ENCODE data around the gene LST1. TPM values are rescaled to one million over a fixed set of nuclear protein-coding genes. Genes with fewer than 3 reads are reported as not detected.

LST1 gene
- total and polyA plus RNA-seq, 2 of the 8 experiments (the other 6 are each of a cell fraction or from before 2014, with no cell fraction given) = not detected

DNA sequence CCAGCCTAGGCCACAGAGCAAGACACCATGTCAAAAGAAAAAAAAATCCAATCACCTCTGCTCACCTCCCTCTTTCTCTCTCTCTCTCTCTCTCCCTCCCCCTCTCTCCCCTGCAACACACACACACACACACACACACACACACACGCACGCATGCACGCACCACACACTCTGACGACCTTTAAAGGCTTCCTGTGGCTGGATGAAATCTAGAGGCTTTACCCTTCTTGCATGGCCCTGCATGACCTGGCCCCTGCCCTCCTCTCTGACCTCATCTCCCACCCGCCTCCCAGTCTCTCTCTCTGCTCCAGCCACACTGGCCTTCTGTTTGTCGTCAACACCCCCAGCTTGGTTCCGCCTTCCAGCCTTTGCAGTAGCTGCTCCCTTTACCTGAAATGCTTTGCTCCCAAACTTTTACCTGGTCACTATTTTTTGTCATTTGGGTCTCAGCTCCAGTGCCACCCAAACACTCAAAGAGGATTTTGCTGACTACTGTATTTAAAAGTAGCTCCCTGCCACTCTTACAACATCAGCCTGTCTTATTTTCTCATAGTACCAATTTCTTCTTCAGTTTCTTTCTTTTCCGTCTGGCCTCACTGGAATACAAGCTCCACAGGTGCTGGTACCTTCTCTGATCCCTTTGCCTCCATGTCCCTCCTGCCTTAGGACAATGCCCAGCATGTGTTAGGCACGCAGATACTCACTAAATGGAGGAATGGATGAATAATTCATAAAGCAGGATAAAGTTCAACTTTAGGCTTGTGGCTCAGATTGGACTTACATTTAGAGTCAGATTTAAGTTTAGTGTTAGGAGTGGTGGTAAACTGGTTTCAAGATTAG is 18.3 kb upstream of the LST1 start (continued):
- TF ChIP-seq CREB1 (IDR thresholded peaks at IDR 0.05) = no peak
- TF ChIP-seq SUZ12 (IDR thresholded peaks at IDR 0.05; ENCODE audit: low read length) = no peak
